H9 (cell line): Measurements from ENCODE around the gene CD300A. TPM values are rescaled to one million over a fixed set of nuclear protein-coding genes. Genes with fewer than 3 reads are reported as not detected.
A peak's percentile ranks its signal among the peaks of the same experiment; 100 is the strongest.

ENCODE experiments used
- DNase-seq: peaks from one replicate; pipeline ENCODE4 v3.0.0-alpha.2; 2017
- H2AFZ ChIP-seq: one replicate; pipeline ENCODE4 v1.6.1; 2013; ENCODE audit warnings: mild to moderate bottlenecking, low read length, control low read depth, moderate library complexity
- H2AK5ac ChIP-seq: 2 replicates; pipeline ENCODE4 v1.6.1; 2013; ENCODE audit warnings: low read length, control low read depth, mixed read lengths; ENCODE audit not compliant: insufficient read length
- H2BK120ac ChIP-seq: one replicate; pipeline ENCODE4 v1.6.1; 2013; ENCODE audit warnings: low read depth, mild to moderate bottlenecking, low read length, control low read depth, inconsistent platforms; ENCODE audit not compliant: poor library complexity, severe bottlenecking
- H2BK12ac ChIP-seq: 2 replicates; pipeline ENCODE4 v1.6.1; 2013; ENCODE audit warnings: low read length, control low read depth, mixed read lengths, low read depth; ENCODE audit not compliant: insufficient read length
- H2BK15ac ChIP-seq: 2 replicates; pipeline ENCODE4 v1.6.1; 2013; ENCODE audit warnings: low read depth, low read length, control low read depth
- H2BK20ac ChIP-seq: one replicate; pipeline ENCODE4 v1.6.1; 2013; ENCODE audit warnings: low read depth, mild to moderate bottlenecking, low read length, control low read depth, inconsistent platforms; ENCODE audit not compliant: poor library complexity, severe bottlenecking
- H2BK5ac ChIP-seq: 2 replicates; pipeline ENCODE4 v1.6.1; 2013; ENCODE audit warnings: low read length, control low read depth, mixed read lengths; ENCODE audit not compliant: insufficient read length
- H3K14ac ChIP-seq: 2 replicates; pipeline ENCODE4 v1.6.1; 2013; ENCODE audit warnings: low read length, control low read depth; ENCODE audit not compliant: insufficient read depth
- H3K18ac ChIP-seq: 2 replicates; pipeline ENCODE4 v1.6.1; 2013; ENCODE audit warnings: low read depth, mild to moderate bottlenecking, mixed read lengths, low read length, control low read depth; ENCODE audit not compliant: insufficient read length
- H3K23ac ChIP-seq: 2 replicates; pipeline ENCODE4 v1.6.1; 2013; ENCODE audit warnings: low read length, control low read depth, mixed read lengths, low read depth; ENCODE audit not compliant: insufficient read length
- H3K23me2 ChIP-seq: 2 replicates; pipeline ENCODE4 v1.6.1; 2013; ENCODE audit warnings: low read depth, mild to moderate bottlenecking, mixed read lengths, low read length, control low read depth; ENCODE audit not compliant: insufficient read length, poor library complexity, severe bottlenecking
- H3K27ac ChIP-seq: 2 replicates; pipeline ENCODE4 v1.5.1; 2013; ENCODE audit warnings: low read length, control low read depth, mixed read lengths, low read depth; ENCODE audit not compliant: insufficient read length
- H3K27me3 ChIP-seq: 2 replicates; pipeline ENCODE4 v1.6.1; 2013; ENCODE audit warnings: low read length, control low read depth, inconsistent platforms; ENCODE audit not compliant: insufficient read depth
- H3K4ac ChIP-seq: 2 replicates; pipeline ENCODE4 v1.6.1; 2013; ENCODE audit warnings: low read depth, mild to moderate bottlenecking, control low read depth, inconsistent platforms, low read length, moderate library complexity
- H3K4me1 ChIP-seq: 2 replicates; pipeline ENCODE4 v1.6.1; 2013; ENCODE audit warnings: low read length, control low read depth, inconsistent platforms; ENCODE audit not compliant: insufficient read depth
- H3K4me2 ChIP-seq: 2 replicates; pipeline ENCODE4 v1.6.1; 2013; ENCODE audit warnings: low read length, control low read depth, mixed read lengths; ENCODE audit not compliant: insufficient read length, insufficient read depth
- H3K56ac ChIP-seq: 2 replicates; pipeline ENCODE4 v1.6.1; 2013; ENCODE audit warnings: low read depth, mild to moderate bottlenecking, mixed read lengths, low read length, control low read depth; ENCODE audit not compliant: insufficient read length
- H3K79me1 ChIP-seq: 2 replicates; pipeline ENCODE4 v1.6.1; 2013; ENCODE audit warnings: low read depth, mild to moderate bottlenecking, moderate library complexity, low read length, control low read depth, inconsistent platforms; ENCODE audit not compliant: insufficient read depth, poor library complexity, severe bottlenecking
- H3K79me2 ChIP-seq: 2 replicates; pipeline ENCODE4 v1.6.1; 2013; ENCODE audit warnings: low read length, control low read depth, inconsistent platforms; ENCODE audit not compliant: insufficient read depth
- H3K9ac ChIP-seq: 2 replicates; pipeline ENCODE4 v1.6.1; 2013; ENCODE audit warnings: low read length, control low read depth, mixed read lengths; ENCODE audit not compliant: insufficient read length; ENCODE audit errors: extremely low read depth
- H3K9me3 ChIP-seq: one replicate; pipeline ENCODE4 v1.6.1; 2013; ENCODE audit warnings: low read depth, low read length, inconsistent platforms; ENCODE audit not compliant: control insufficient read depth
- H3T11ph ChIP-seq: one replicate; pipeline ENCODE4 v1.6.1; 2013; ENCODE audit warnings: mild to moderate bottlenecking, low read length, control low read depth, inconsistent platforms
- H4K20me1 ChIP-seq: one replicate; pipeline ENCODE4 v1.6.1; 2013; ENCODE audit not compliant: control insufficient read depth, insufficient read length, insufficient read depth
- H4K5ac ChIP-seq: 2 replicates; pipeline ENCODE4 v1.6.1; 2013; ENCODE audit warnings: low read depth, mild to moderate bottlenecking, mixed read lengths, low read length, control low read depth; ENCODE audit not compliant: insufficient read length
- H4K8ac ChIP-seq: replicated peaks from 2 replicates; pipeline ENCODE4 v1.6.1; 2013; ENCODE audit warnings: low read length, control low read depth, mixed read lengths, low read depth; ENCODE audit not compliant: insufficient read length
- H4K91ac ChIP-seq: 2 replicates; pipeline ENCODE4 v1.6.1; 2013; ENCODE audit warnings: low read depth, mild to moderate bottlenecking, moderate library complexity, mixed read lengths, low read length, control low read depth; ENCODE audit not compliant: insufficient read length
- H3K27ac Mint-ChIP-seq, 3 experiments: 2 replicates in 2 of 3; 3 replicates in 1 of 3; pipeline ENCODE4 v1.8.0; 2020 to 2021; ENCODE audit warnings: mixed read lengths in 3 of 3, mild to moderate bottlenecking in 1 of 3, moderate library complexity in 1 of 3
- H3K27me3 Mint-ChIP-seq: 2 replicates; pipeline ENCODE4 v1.8.0; 2021; ENCODE audit warnings: low read depth, mild to moderate bottlenecking, moderate library complexity, mixed read lengths
- H3K36me3 Mint-ChIP-seq, 3 experiments: 2 replicates in 2 of 3; 3 replicates in 1 of 3; pipeline ENCODE4 v1.8.0; 2020 to 2021; ENCODE audit warnings: low read depth in 3 of 3, mixed read lengths in 3 of 3; ENCODE audit not compliant: insufficient read depth in 1 of 3
- H3K4me1 Mint-ChIP-seq, 2 experiments: 2 replicates each; pipeline ENCODE4 v1.8.0; 2020; ENCODE audit warnings: mixed read lengths in 2 of 2
- H3K4me3 Mint-ChIP-seq, 2 experiments: 2 replicates in 1 of 2; 3 replicates in 1 of 2; pipeline ENCODE4 v1.8.0; 2020 to 2021; ENCODE audit warnings: mild to moderate bottlenecking in 2 of 2, mixed read lengths in 2 of 2, moderate library complexity in 1 of 2
- H3K9me3 Mint-ChIP-seq, 2 experiments: 2 replicates in 1 of 2; 3 replicates in 1 of 2; pipeline ENCODE4 v1.8.0; 2020; ENCODE audit warnings: mild to moderate bottlenecking in 2 of 2, mixed read lengths in 2 of 2, moderate library complexity in 1 of 2
- CTCF ChIP-seq: fragments of 200-600 bp; sonication (generic); conservative IDR thresholded peaks from 3 replicates; pipeline ENCODE4 v1.8.0; 2021; ENCODE audit warnings: antibody characterized with exemption, mild to moderate bottlenecking
- WGBS: extraction: QIAGEN DNeasy Blood & Tissue Kit; methylation state at CpG from one replicate; pipeline ENCODE4 v1.1.7; 2013; ENCODE audit warnings: missing lambda C conversion rate, low lambda C conversion rate, mixed read lengths; ENCODE audit not compliant: insufficient read length; ENCODE audit errors: extremely low coverage; 5-methylcytosine and 5-hydroxymethylcytosine counted together
- total RNA-seq: library from RNA; stranded (reverse); gene quantifications from 2 replicates; pipeline ENCODE4 v1.2.1, GENCODE V29; 2021

CD300A gene
- total RNA-seq, 1 experiment from 2014 or later, result not detected

DNA sequence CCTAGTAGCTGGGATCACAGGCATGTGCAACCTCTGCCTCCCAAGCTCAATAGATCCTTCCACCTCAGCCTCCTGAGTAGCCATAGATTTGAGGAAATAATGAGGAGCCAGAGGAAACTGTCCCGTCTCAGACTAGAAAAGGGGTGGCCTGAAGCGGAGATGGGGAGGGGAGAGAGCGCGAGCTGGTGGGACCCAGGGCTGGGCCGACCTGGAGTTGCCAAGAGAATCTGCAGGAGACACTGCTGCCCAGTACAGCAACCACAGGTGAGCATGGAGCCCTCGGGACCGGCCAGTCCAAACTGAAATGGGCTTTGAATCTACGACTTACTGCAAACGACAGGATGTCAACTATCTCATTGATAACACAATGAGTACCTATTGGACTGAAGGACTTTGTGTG lies 24.3 kb downstream of the CD300A start:
- no peak overlapping the region for H3T11ph ChIP-seq
- H3K4ac ChIP-seq, result no peak overlapping the region
- Mint-ChIP-seq H3K4me3 (no peak overlapping the region), H3K36me3 (peaks cover 0 to 9% (median 3%) of the 10 kb centered on the region in 3 experiments; a peak in 3 of 7 replicates), H3K27me3 (peaks cover 27% of the 10 kb centered on the region), H3K4me1 (peaks cover 2 to 3% of the 10 kb centered on the region in 2 experiments; a peak in 3 of 4 replicates), H3K27ac (no peak overlapping the region), H3K9me3 (peaks cover 15% of the 10 kb centered on the region in 2 experiments)
- H2BK15ac ChIP-seq, result no peak overlapping the region
- no peak overlapping the region for H2AFZ ChIP-seq
- H3K79me2 ChIP-seq, result no peaks in the 10 kb centered on the region
- no peak overlapping the region for H2BK12ac ChIP-seq
- H3K79me1 ChIP-seq, result no peaks in the 10 kb centered on the region
- no peaks in the 10 kb centered on the region for H3K23me2 ChIP-seq
- H3K4me1 ChIP-seq, result no peaks in the 10 kb centered on the region
- no peak overlapping the region for H2BK20ac ChIP-seq
- TF ChIP-seq CTCF, result no peak
- no peak overlapping the region for H3K14ac ChIP-seq
- no peaks in the 10 kb centered on the region for H3K9me3 ChIP-seq
- H3K56ac ChIP-seq, result no peak overlapping the region
- no peak overlapping the region for H4K5ac ChIP-seq
- H3K27ac ChIP-seq, result no peak overlapping the region
- H2BK5ac ChIP-seq, result no peak overlapping the region
- no peaks in the 10 kb centered on the region for H4K20me1 ChIP-seq
- WGBS, result no CpG with 5 or more reads among the region's 9 CpGs
- H3K27me3 ChIP-seq, result no peaks in the 10 kb centered on the region
- no peak overlapping the region for H2AK5ac ChIP-seq
- no peak overlapping the region for H3K9ac ChIP-seq
- DNase-seq, result peak; percentile 24
- H3K23ac ChIP-seq, result no peak overlapping the region
- no peak overlapping the region for H3K18ac ChIP-seq
- H4K91ac ChIP-seq, result no peak overlapping the region
- no peak overlapping the region for H2BK120ac ChIP-seq
- no peak overlapping the region for H3K4me2 ChIP-seq
- no peak overlapping the region for H4K8ac ChIP-seq
